ENCODE data around the gene OR2T10. TPM values are rescaled to one million over a fixed set of nuclear protein-coding genes. Genes with fewer than 3 reads are reported as not detected.
"Not testable (repeated sequence)": the region's sequence is repeated elsewhere in the genome, so short reads cannot be mapped to it uniquely, and the experiment has no call there.

The OR2T10 gene
- total RNA-seq, result not detected
- polyA plus RNA-seq, result not detected

GRCh38 chr1:248597589-248597988 is at the start of gene OR2T10:
OR2T10 (minus strand) TSS chr1:248597700; CDS start chr1:248593768, 3,932 bp downstream.
- DNase-seq, result no peak
- peaks cover 0 to 3% (median 0%) of the 10 kb centered on the region in 4 donors for H3K4me1 Mint-ChIP-seq
- no peaks in the 10 kb centered on the region for H3K27me3 ChIP-seq (ENCODE audit: insufficient read depth, low read length)
- H3K4me1 ChIP-seq (ENCODE audit: insufficient read depth, low read length), result no peaks in the 10 kb centered on the region
- no peak within 1 kb of the TSS for H3K27ac ChIP-seq (ENCODE audit: low read depth, low read length)
- intact Hi-C loops (cut with micrococcal nuclease), result no loop called here
- H3K36me3 ChIP-seq (ENCODE audit: insufficient read depth, low read length), result no peaks in the 10 kb centered on the region
- no peak within 1 kb of the TSS for H3K4me3 ChIP-seq (ENCODE audit: low read length in 2 of 2)
- H3K27me3 Mint-ChIP-seq, result peaks cover 0 to 3% of the 10 kb centered on the region in 2 donors
- ChIA-PET CTCF (ENCODE audit: partially characterized antibody) (no interaction called here), POLR2A (ENCODE audit: partially characterized antibody) (no interaction called here)
- no peaks in the 10 kb centered on the region for H3K9me3 Mint-ChIP-seq
- no peaks in the 10 kb centered on the region for H3K9me3 ChIP-seq (ENCODE audit: control insufficient read depth in 1 of 2, low read length in 2 of 2)
- H3K4me3 Mint-ChIP-seq, result no peak within 1 kb of the TSS
- H3K36me3 Mint-ChIP-seq, result no peaks in the 10 kb centered on the region
- H3K27ac Mint-ChIP-seq, result no peak within 1 kb of the TSS

GRCh38 chr1:248645178-248645577 is 47.7 kb upstream of the OR2T10 start, which contains the start of gene OR2T35:
OR2T35 (minus strand) TSS chr1:248645278; CDS start chr1:248639258, 6,020 bp downstream.
- intact Hi-C loops (cut with micrococcal nuclease); H3K4me3 Mint-ChIP-seq; H3K9me3 Mint-ChIP-seq; POLR2A ChIA-PET (ENCODE audit: partially characterized antibody); H3K27ac Mint-ChIP-seq; H3K36me3 Mint-ChIP-seq; CTCF ChIA-PET (ENCODE audit: partially characterized antibody); H3K9me3 ChIP-seq (ENCODE audit: control insufficient read depth in 1 of 2, low read length in 2 of 2); H3K27ac ChIP-seq (ENCODE audit: low read depth, low read length); H3K27me3 Mint-ChIP-seq; DNase-seq; H3K4me1 Mint-ChIP-seq; H3K4me1 ChIP-seq (ENCODE audit: insufficient read depth, low read length); H3K27me3 ChIP-seq (ENCODE audit: insufficient read depth, low read length); H3K36me3 ChIP-seq (ENCODE audit: insufficient read depth, low read length); H3K4me3 ChIP-seq (ENCODE audit: low read length in 2 of 2): not testable (repeated sequence)

- H3K27ac Mint-ChIP-seq; H3K27me3 ChIP-seq (ENCODE audit: insufficient read depth, low read length); H3K4me1 ChIP-seq (ENCODE audit: insufficient read depth, low read length); H3K9me3 ChIP-seq (ENCODE audit: control insufficient read depth in 1 of 2, low read length in 2 of 2); DNase-seq; H3K27ac ChIP-seq (ENCODE audit: low read depth, low read length); H3K4me3 ChIP-seq (ENCODE audit: low read length in 2 of 2); H3K27me3 Mint-ChIP-seq; H3K9me3 Mint-ChIP-seq; H3K4me3 Mint-ChIP-seq; CTCF ChIA-PET (ENCODE audit: partially characterized antibody); H3K36me3 Mint-ChIP-seq; POLR2A ChIA-PET (ENCODE audit: partially characterized antibody); H3K4me1 Mint-ChIP-seq; H3K36me3 ChIP-seq (ENCODE audit: insufficient read depth, low read length); intact Hi-C loops (cut with micrococcal nuclease): not testable (repeated sequence)
These were observed 45.6 kb upstream of the OR2T10 start for GRCh38 chr1:248642971-248643651.

GRCh38 chr1:248641583-248641982 is 44.1 kb upstream of the OR2T10 start:
- H3K27me3 Mint-ChIP-seq; intact Hi-C loops (cut with micrococcal nuclease): not testable (repeated sequence)

GRCh38 chr1:248640906-248641305 is 43.4 kb upstream of the OR2T10 start:
- H3K27ac Mint-ChIP-seq; DNase-seq; POLR2A ChIA-PET (ENCODE audit: partially characterized antibody); H3K27me3 Mint-ChIP-seq; CTCF ChIA-PET (ENCODE audit: partially characterized antibody); H3K9me3 Mint-ChIP-seq; H3K9me3 ChIP-seq (ENCODE audit: control insufficient read depth in 1 of 2, low read length in 2 of 2); H3K36me3 Mint-ChIP-seq; H3K27me3 ChIP-seq (ENCODE audit: insufficient read depth, low read length); H3K4me1 ChIP-seq (ENCODE audit: insufficient read depth, low read length); H3K4me3 Mint-ChIP-seq; intact Hi-C loops (cut with micrococcal nuclease); H3K4me1 Mint-ChIP-seq; H3K36me3 ChIP-seq (ENCODE audit: insufficient read depth, low read length); H3K4me3 ChIP-seq (ENCODE audit: low read length in 2 of 2); H3K27ac ChIP-seq (ENCODE audit: low read depth, low read length): not testable (repeated sequence)

More at GRCh38 chr1:248641583-248641982, 44.1 kb upstream of the OR2T10 start:
- H3K27ac Mint-ChIP-seq; H3K4me1 ChIP-seq (ENCODE audit: insufficient read depth, low read length); H3K4me1 Mint-ChIP-seq; CTCF ChIA-PET (ENCODE audit: partially characterized antibody); H3K27me3 ChIP-seq (ENCODE audit: insufficient read depth, low read length); H3K27ac ChIP-seq (ENCODE audit: low read depth, low read length); H3K36me3 Mint-ChIP-seq; DNase-seq; H3K36me3 ChIP-seq (ENCODE audit: insufficient read depth, low read length); POLR2A ChIA-PET (ENCODE audit: partially characterized antibody); H3K9me3 ChIP-seq (ENCODE audit: control insufficient read depth in 1 of 2, low read length in 2 of 2); H3K4me3 Mint-ChIP-seq; H3K9me3 Mint-ChIP-seq; H3K4me3 ChIP-seq (ENCODE audit: low read length in 2 of 2): not testable (repeated sequence)

GRCh38 chr1:248639652-248640051 is 42.2 kb upstream of the OR2T10 start:
- H3K4me3 ChIP-seq (ENCODE audit: low read length in 2 of 2); H3K9me3 ChIP-seq (ENCODE audit: control insufficient read depth in 1 of 2, low read length in 2 of 2); H3K27me3 Mint-ChIP-seq; CTCF ChIA-PET (ENCODE audit: partially characterized antibody); H3K9me3 Mint-ChIP-seq; H3K27me3 ChIP-seq (ENCODE audit: insufficient read depth, low read length); H3K36me3 ChIP-seq (ENCODE audit: insufficient read depth, low read length); H3K27ac Mint-ChIP-seq; H3K4me1 Mint-ChIP-seq; H3K27ac ChIP-seq (ENCODE audit: low read depth, low read length); POLR2A ChIA-PET (ENCODE audit: partially characterized antibody); DNase-seq; H3K4me1 ChIP-seq (ENCODE audit: insufficient read depth, low read length); H3K36me3 Mint-ChIP-seq; intact Hi-C loops (cut with micrococcal nuclease); H3K4me3 Mint-ChIP-seq: not testable (repeated sequence)

GRCh38 chr1:248636612-248637011 is 39.1 kb upstream of the OR2T10 start:
- H3K9me3 Mint-ChIP-seq; H3K4me1 ChIP-seq (ENCODE audit: insufficient read depth, low read length); H3K27ac ChIP-seq (ENCODE audit: low read depth, low read length); H3K4me3 ChIP-seq (ENCODE audit: low read length in 2 of 2); H3K36me3 Mint-ChIP-seq; H3K27ac Mint-ChIP-seq; H3K4me1 Mint-ChIP-seq; H3K27me3 ChIP-seq (ENCODE audit: insufficient read depth, low read length); H3K9me3 ChIP-seq (ENCODE audit: control insufficient read depth in 1 of 2, low read length in 2 of 2); POLR2A ChIA-PET (ENCODE audit: partially characterized antibody); H3K4me3 Mint-ChIP-seq; intact Hi-C loops (cut with micrococcal nuclease); DNase-seq; H3K27me3 Mint-ChIP-seq; H3K36me3 ChIP-seq (ENCODE audit: insufficient read depth, low read length); CTCF ChIA-PET (ENCODE audit: partially characterized antibody): not testable (repeated sequence)

GRCh38 chr1:248634991-248635390 is 37.5 kb upstream of the OR2T10 start, which contains the start of gene OR2T11:
OR2T11 (minus strand) TSS chr1:248635091; CDS start chr1:248627128, 7,963 bp downstream.
- H3K4me1 Mint-ChIP-seq; H3K27me3 Mint-ChIP-seq; CTCF ChIA-PET (ENCODE audit: partially characterized antibody); H3K9me3 ChIP-seq (ENCODE audit: control insufficient read depth in 1 of 2, low read length in 2 of 2); H3K4me3 Mint-ChIP-seq; H3K36me3 ChIP-seq (ENCODE audit: insufficient read depth, low read length); H3K4me1 ChIP-seq (ENCODE audit: insufficient read depth, low read length); DNase-seq; H3K27me3 ChIP-seq (ENCODE audit: insufficient read depth, low read length); H3K27ac Mint-ChIP-seq; H3K36me3 Mint-ChIP-seq; POLR2A ChIA-PET (ENCODE audit: partially characterized antibody); H3K4me3 ChIP-seq (ENCODE audit: low read length in 2 of 2); intact Hi-C loops (cut with micrococcal nuclease); H3K9me3 Mint-ChIP-seq; H3K27ac ChIP-seq (ENCODE audit: low read depth, low read length): not testable (repeated sequence)

Data from CD4-positive, alpha-beta memory T cell (primary cell).